ENCODE measurements around the gene SYTL1. TPM values are rescaled to one million over a fixed set of nuclear protein-coding genes. Genes with fewer than 3 reads are reported as not detected.
A peak's percentile ranks its signal among the peaks of the same experiment; 100 is the strongest.

Gene SYTL1
- polyA plus RNA-seq, 1 of the 3 experiments (the other 2 are of a cell fraction): 3.0 TPM

DNA sequence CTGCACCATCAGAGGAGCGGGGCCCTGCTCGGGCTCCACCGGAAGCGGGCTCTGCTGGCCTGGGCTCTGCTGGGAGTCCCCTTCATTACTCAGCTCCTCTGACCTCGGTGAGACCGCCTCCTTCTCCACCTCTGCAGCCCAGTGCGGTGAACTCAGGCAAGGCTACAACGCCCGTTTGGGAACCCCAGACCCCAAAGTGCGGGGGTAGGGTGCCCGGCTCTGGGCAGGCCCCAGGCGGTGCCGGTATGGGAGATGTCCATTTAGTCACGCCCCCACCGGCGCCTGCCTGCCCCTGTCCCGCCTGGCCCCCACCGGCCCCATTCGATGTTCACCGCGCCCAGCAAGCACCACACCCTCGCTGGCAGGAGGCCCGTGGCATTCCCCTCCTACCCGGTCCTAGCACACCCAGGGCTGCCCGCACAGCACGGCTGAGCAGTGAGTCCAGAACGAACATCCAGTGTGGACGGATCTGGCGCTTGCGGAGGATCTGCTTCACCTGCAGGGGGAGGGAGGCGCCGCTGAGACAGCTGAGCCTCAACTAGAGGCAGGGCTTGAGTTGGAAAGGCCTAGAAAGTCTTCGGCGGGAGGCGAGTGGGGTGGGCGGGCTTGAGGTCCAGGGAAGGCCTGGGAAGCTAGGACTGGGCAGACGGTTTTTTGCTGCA is 14.9 kb downstream of the SYTL1 start:
- Histone ChIP-seq H3K27ac (ENCODE audit: low read depth in 2 of 2, low read length in 1 of 2) (no peak overlapping the region), H3K27me3 (ENCODE audit: insufficient read depth) (no peaks in the 10 kb centered on the region), H3K9ac (no peak overlapping the region), H2AFZ (ENCODE audit: low read depth) (no peak overlapping the region), H3K36me3 (replicated peaks in 1 of 2; ENCODE audit: control insufficient read depth in 1 of 2, insufficient read depth in 2 of 2, low read length in 1 of 2) (peaks cover 4 to 15% of the 10 kb centered on the region in 2 experiments), H3K4me3 (ENCODE audit: low read depth in 2 of 2, low read length in 1 of 2) (no peak overlapping the region), H3K4me1 (ENCODE audit: control insufficient read depth in 1 of 2, insufficient read depth in 2 of 2, low read depth in 1 of 2, low read length in 1 of 2) (peaks cover 0 to 5% of the 10 kb centered on the region in 2 experiments; a peak in 1 of 4 replicates), H3K9me2 (no peaks in the 10 kb centered on the region), H3K4me2 (no peak overlapping the region), H4K20me1 (ENCODE audit: insufficient read depth) (no peaks in the 10 kb centered on the region), H3F3A (replicated peaks; ENCODE audit: insufficient read depth) (no peaks in the 10 kb centered on the region), H3K79me2 (ENCODE audit: insufficient read depth) (no peaks in the 10 kb centered on the region), H3K9me3 (no peaks in the 10 kb centered on the region)
- ChIA-PET POLR2A (interaction anchor here (1.6 to 1.7 kb wide), 2 partner anchors 8 kb away, joined by 3 to 5 read pairs; no protein-coding TSS in a partner anchor), CTCF (interaction anchor here (0.6 to 12.3 kb wide), 47 partner anchors 8 to 314 kb away, joined by 3 to 219 read pairs (median 6); partner anchors contain the start of genes AHDC1, CD164L2, FCN3 and FGR)
- TF ChIP-seq TAF1 (IDR thresholded peaks at IDR 0.05; ENCODE audit: borderline replicate concordance, low read depth, low read length) (no peak), RFX5 (IDR thresholded peaks at IDR 0.05; ENCODE audit: low read length) (no peak)
- TF ChIP-seq, protein P1, sequence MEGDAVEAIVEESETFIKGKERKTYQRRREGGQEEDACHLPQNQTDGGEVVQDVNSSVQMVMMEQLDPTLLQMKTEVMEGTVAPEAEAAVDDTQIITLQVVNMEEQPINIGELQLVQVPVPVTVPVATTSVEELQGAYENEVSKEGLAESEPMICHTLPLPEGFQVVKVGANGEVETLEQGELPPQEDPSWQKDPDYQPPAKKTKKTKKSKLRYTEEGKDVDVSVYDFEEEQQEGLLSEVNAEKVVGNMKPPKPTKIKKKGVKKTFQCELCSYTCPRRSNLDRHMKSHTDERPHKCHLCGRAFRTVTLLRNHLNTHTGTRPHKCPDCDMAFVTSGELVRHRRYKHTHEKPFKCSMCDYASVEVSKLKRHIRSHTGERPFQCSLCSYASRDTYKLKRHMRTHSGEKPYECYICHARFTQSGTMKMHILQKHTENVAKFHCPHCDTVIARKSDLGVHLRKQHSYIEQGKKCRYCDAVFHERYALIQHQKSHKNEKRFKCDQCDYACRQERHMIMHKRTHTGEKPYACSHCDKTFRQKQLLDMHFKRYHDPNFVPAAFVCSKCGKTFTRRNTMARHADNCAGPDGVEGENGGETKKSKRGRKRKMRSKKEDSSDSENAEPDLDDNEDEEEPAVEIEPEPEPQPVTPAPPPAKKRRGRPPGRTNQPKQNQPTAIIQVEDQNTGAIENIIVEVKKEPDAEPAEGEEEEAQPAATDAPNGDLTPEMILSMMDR (IDR thresholded peaks at IDR 0.05): no peak
- WGBS (ENCODE audit: low lambda C conversion rate): 92% methylated on average over 27 of the region's 37 CpGs
- peak; percentile 56 for DNase-seq

DNA sequence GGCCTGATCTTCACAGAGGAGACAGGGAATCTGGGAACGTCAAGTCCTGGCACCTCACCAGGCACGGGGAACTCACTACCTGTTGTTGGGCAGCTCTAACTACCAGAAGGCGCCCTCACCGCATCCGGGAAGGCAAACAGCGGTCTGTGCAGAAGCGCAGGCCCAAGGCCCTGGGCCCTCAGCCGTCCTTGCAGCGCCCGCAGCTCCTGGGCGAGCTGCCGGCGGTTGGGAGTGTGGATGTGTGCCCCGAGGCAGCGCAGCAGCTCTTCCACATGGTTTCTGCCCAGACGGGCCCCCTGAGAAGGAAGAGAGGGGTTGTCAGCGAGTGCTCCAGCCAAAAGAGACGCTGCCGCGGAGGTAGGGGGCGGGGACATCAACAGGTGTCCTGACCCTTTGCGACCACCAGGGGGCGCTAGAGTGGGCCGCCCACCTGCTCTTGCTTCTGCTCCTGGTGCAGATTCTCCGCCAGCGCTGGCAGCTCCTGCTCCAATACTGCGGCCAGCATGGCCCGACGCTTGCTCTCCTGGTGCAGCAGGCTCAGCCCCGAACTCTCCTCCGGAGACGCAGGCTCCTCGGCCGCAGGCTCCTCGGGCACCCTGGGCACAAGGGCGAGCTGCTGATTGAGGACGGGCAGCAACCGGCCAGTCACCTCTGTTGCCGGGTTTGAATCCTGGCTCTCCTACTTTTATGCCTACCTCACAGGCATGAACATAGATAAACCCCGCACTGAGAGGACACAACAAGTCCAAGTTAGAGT is 15.6 kb downstream of the SYTL1 start:
- Histone ChIP-seq H3K9ac (no peak overlapping the region), H3K9me2 (no peaks in the 10 kb centered on the region), H3K4me2 (no peak overlapping the region), H3K27ac (ENCODE audit: low read depth in 2 of 2, low read length in 1 of 2) (no peak overlapping the region), H3K79me2 (ENCODE audit: insufficient read depth) (no peaks in the 10 kb centered on the region), H3K4me1 (ENCODE audit: control insufficient read depth in 1 of 2, insufficient read depth in 2 of 2, low read depth in 1 of 2, low read length in 1 of 2) (peaks cover 0 to 5% of the 10 kb centered on the region in 2 experiments; a peak in 1 of 4 replicates), H3K27me3 (ENCODE audit: insufficient read depth) (no peaks in the 10 kb centered on the region), H3K36me3 (replicated peaks in 1 of 2; ENCODE audit: control insufficient read depth in 1 of 2, insufficient read depth in 2 of 2, low read length in 1 of 2) (peaks cover 4 to 21% of the 10 kb centered on the region in 2 experiments), H4K20me1 (ENCODE audit: insufficient read depth) (no peaks in the 10 kb centered on the region), H3K4me3 (ENCODE audit: low read depth in 2 of 2, low read length in 1 of 2) (peak overlapping the region in 1 of 2 experiments; percentile 48; a peak in 1 of 4 replicates), H3K9me3 (no peaks in the 10 kb centered on the region), H3F3A (replicated peaks; ENCODE audit: insufficient read depth) (no peaks in the 10 kb centered on the region), H2AFZ (ENCODE audit: low read depth) (no peak overlapping the region)
- ChIA-PET POLR2A (interaction anchor here (1.7 kb wide), 1 partner anchor 9 kb away, joined by 5 read pairs; no protein-coding TSS in a partner anchor), CTCF (interaction anchor here (0.6 to 12.3 kb wide), 51 partner anchors 8 to 314 kb away, joined by 3 to 219 read pairs (median 5); partner anchors contain the start of genes AHDC1, CD164L2, FCN3 and FGR)
- DNase-seq: peak; percentile 97
- TF ChIP-seq CHD2 (IDR thresholded peaks at IDR 0.05; ENCODE audit: low read length, partially characterized antibody): peak; percentile 66
- TF ChIP-seq FOXM1 (IDR thresholded peaks at IDR 0.05; ENCODE audit: low read depth): no peak
- no peak for TF ChIP-seq TEAD4 (IDR thresholded peaks at IDR 0.05; ENCODE audit: borderline replicate concordance, insufficient read depth)
- peak; percentile 65 for TF ChIP-seq RAD21 (IDR thresholded peaks at IDR 0.05; ENCODE audit: low read length)
- no peak for TF ChIP-seq USF1 (IDR thresholded peaks at IDR 0.05; ENCODE audit: borderline replicate concordance, low read depth)
- 0 out of 2 replicates have a peak, but pooled peaks have one; percentile 45 for TF ChIP-seq RCOR1 (IDR thresholded peaks at IDR 0.05; ENCODE audit: low read length)
- TF ChIP-seq SMC3 (IDR thresholded peaks at IDR 0.05; ENCODE audit: low read depth, low read length): peak; percentile 83
- TF ChIP-seq, protein P1 (IDR thresholded peaks at IDR 0.05): peak; percentile 89
- WGBS (ENCODE audit: low lambda C conversion rate): 43% methylated on average over 33 of the region's 40 CpGs
